Mesenchymal stem cell (in vitro differentiated cells and primary cell): ENCODE data around the gene E2F4.
A peak's percentile ranks its signal among the peaks of the same experiment; 100 is the strongest.

ENCODE experiments used
- DNase-seq: peaks from one replicate; pipeline ENCODE4 v3.0.0-alpha.2; 2013
- H2AFZ ChIP-seq: one replicate; pipeline ENCODE4 v1.6.1; 2013; ENCODE audit warnings: low read depth, mild to moderate bottlenecking, control low read depth, inconsistent platforms, low read length, moderate library complexity
- H2AK5ac ChIP-seq: 2 replicates; pipeline ENCODE4 v1.6.1; 2013; ENCODE audit warnings: low read length, moderate library complexity, mild to moderate bottlenecking, inconsistent platforms; ENCODE audit not compliant: severe bottlenecking
- H2BK120ac ChIP-seq: one replicate; pipeline ENCODE4 v1.6.1; 2013; ENCODE audit warnings: low read depth, mild to moderate bottlenecking, inconsistent platforms, low read length, moderate library complexity
- H2BK12ac ChIP-seq, 2 experiments: one replicate each; pipeline ENCODE4 v1.6.1; 2013; ENCODE audit warnings: inconsistent platforms in 2 of 2, low read length in 2 of 2, mild to moderate bottlenecking in 2 of 2, moderate library complexity in 2 of 2, control low read depth in 1 of 2
- H2BK15ac ChIP-seq: one replicate; pipeline ENCODE4 v1.6.1; 2013; ENCODE audit warnings: mild to moderate bottlenecking, low read depth, inconsistent platforms; ENCODE audit not compliant: poor library complexity, severe bottlenecking
- H2BK5ac ChIP-seq: 2 replicates; pipeline ENCODE4 v1.6.1; 2013; ENCODE audit warnings: low read depth, mild to moderate bottlenecking, low read length, control low read depth, inconsistent platforms; ENCODE audit not compliant: poor library complexity, severe bottlenecking
- H3K14ac ChIP-seq, 2 experiments: one replicate each; pipeline ENCODE4 v1.6.1; 2013; ENCODE audit warnings: inconsistent platforms in 2 of 2, low read length in 2 of 2, control low read depth in 1 of 2, mild to moderate bottlenecking in 1 of 2, moderate library complexity in 1 of 2
- H3K18ac ChIP-seq, 2 experiments: one replicate each; pipeline ENCODE4 v1.6.1; 2013; ENCODE audit warnings: inconsistent platforms in 2 of 2, low read length in 2 of 2, control low read depth in 1 of 2, low read depth in 1 of 2, mild to moderate bottlenecking in 1 of 2
- H3K23ac ChIP-seq, 2 experiments: one replicate each; pipeline ENCODE4 v1.6.1; 2013; ENCODE audit warnings: inconsistent platforms in 2 of 2, low read length in 2 of 2, mild to moderate bottlenecking in 2 of 2, moderate library complexity in 2 of 2, control low read depth in 1 of 2
- H3K27ac ChIP-seq: 2 replicates; pipeline ENCODE4 v1.5.1; 2013; ENCODE audit warnings: mild to moderate bottlenecking, moderate library complexity, low read length, control low read depth, inconsistent platforms; ENCODE audit not compliant: poor library complexity, severe bottlenecking
- H3K27me3 ChIP-seq, 2 experiments: 2 replicates each; pipeline versions ENCODE4 v1.6.1 to v1.7.0; 2013; ENCODE audit warnings: low read length in 2 of 2, mild to moderate bottlenecking in 2 of 2, moderate library complexity in 2 of 2, control low read depth in 1 of 2, inconsistent platforms in 1 of 2; ENCODE audit not compliant: control insufficient read depth in 1 of 2, insufficient read depth in 1 of 2
- H3K36me3 ChIP-seq, 2 experiments: 2 replicates each; pipeline versions ENCODE4 v1.6.1 to v1.7.0; 2013; ENCODE audit warnings: low read length in 2 of 2, control low read depth in 1 of 2, inconsistent platforms in 1 of 2, low read depth in 1 of 2, mild to moderate bottlenecking in 1 of 2; ENCODE audit not compliant: insufficient read depth in 2 of 2, control insufficient read depth in 1 of 2
- H3K4ac ChIP-seq, 2 experiments: one replicate each; pipeline ENCODE4 v1.6.1; 2013; ENCODE audit warnings: inconsistent platforms in 2 of 2, low read length in 2 of 2, mild to moderate bottlenecking in 2 of 2, moderate library complexity in 2 of 2, control low read depth in 1 of 2, low read depth in 1 of 2
- H3K4me1 ChIP-seq: 2 replicates; pipeline ENCODE4 v1.6.1; 2013; ENCODE audit warnings: low read depth, low read length, control low read depth; ENCODE audit not compliant: control insufficient read depth, insufficient read depth
- H3K4me2 ChIP-seq: 2 replicates; pipeline ENCODE4 v1.6.1; 2013; ENCODE audit warnings: low read length, mild to moderate bottlenecking, inconsistent platforms; ENCODE audit not compliant: poor library complexity, severe bottlenecking
- H3K4me3 ChIP-seq, 2 experiments: 2 replicates each; pipeline versions ENCODE4 v1.5.1 to v1.7.0; 2013; ENCODE audit warnings: low read length in 2 of 2, mild to moderate bottlenecking in 2 of 2, control low read depth in 1 of 2, low read depth in 1 of 2; ENCODE audit not compliant: insufficient read depth in 1 of 2
- H3K79me1 ChIP-seq: replicated peaks from 2 replicates; pipeline ENCODE4 v1.6.1; 2013; ENCODE audit warnings: mild to moderate bottlenecking, control low read depth, low read length, inconsistent platforms; ENCODE audit not compliant: poor library complexity, severe bottlenecking
- H3K9ac ChIP-seq: 2 replicates; pipeline ENCODE4 v1.7.0; 2013; ENCODE audit warnings: mild to moderate bottlenecking, low read length, moderate library complexity
- H3K9me3 ChIP-seq: 2 replicates; pipeline ENCODE4 v1.7.0; 2013; ENCODE audit warnings: mild to moderate bottlenecking, low read length; ENCODE audit not compliant: control insufficient read depth
- H4K8ac ChIP-seq: one replicate; pipeline ENCODE4 v1.6.1; 2013; ENCODE audit warnings: inconsistent platforms, mild to moderate bottlenecking, low read length, moderate library complexity
- H4K91ac ChIP-seq: one replicate; pipeline ENCODE4 v1.6.1; 2013; ENCODE audit warnings: mild to moderate bottlenecking, low read length, inconsistent platforms
- WGBS: methylation state at CpG from one replicate; pipeline ENCODE4 v1.1.7; 2013; ENCODE audit warnings: mixed read lengths; 5-methylcytosine and 5-hydroxymethylcytosine counted together
- small RNA-seq: library from polyadenylated mRNA; stranded (forward); fragments of <200 nt; extraction: miRNeasy Mini kit (QIAGEN cat#:217004); gene quantifications from one replicate; pipeline ENCODE3, GENCODE V24; 2013; ENCODE audit warnings: low read depth

The E2F4 gene

GRCh38 chr16:67247192-67248072 is 55.5 kb downstream of the E2F4 start, which contains the start of gene FHOD1:
TSS of gene FHOD1 (minus strand) at chr16:67247481. CDS start at chr16:67247410, 71 bp downstream.
- Histone ChIP-seq H2AFZ (peak within 1 kb of the TSS; percentile 84), H2BK15ac (peak within 1 kb of the TSS; percentile 94), H3K9ac (peak within 1 kb of the TSS; percentile 91), H4K91ac (peak within 1 kb of the TSS; percentile 92), H4K8ac (peak within 1 kb of the TSS; percentile 92), H2AK5ac (peak within 1 kb of the TSS; percentile 16), H3K18ac (peak within 1 kb of the TSS; percentile 92 to 94), H2BK120ac (peak within 1 kb of the TSS; percentile 96), H3K4ac (peak within 1 kb of the TSS; percentile 84 to 91), H2BK5ac (peak within 1 kb of the TSS; percentile 20), H3K4me1 (peaks cover 48% of the 10 kb centered on the region), H3K79me1 (peaks cover 4% of the 10 kb centered on the region), H3K23ac (peak within 1 kb of the TSS in 1 of 2 experiments; percentile 67), H3K4me3 (peak within 1 kb of the TSS; percentile 84 to 94), H3K9me3 (no peaks in the 10 kb centered on the region), H3K36me3 (peaks cover 2 to 5% of the 10 kb centered on the region in 2 experiments), H2BK12ac (peak within 1 kb of the TSS; percentile 59 to 84), H3K27ac (peak within 1 kb of the TSS; percentile 94), H3K14ac (peak within 1 kb of the TSS in 1 of 2 experiments; percentile 73), H3K27me3 (peaks cover 0 to 9% of the 10 kb centered on the region in 2 experiments), H3K4me2 (peak within 1 kb of the TSS; percentile 96)
- WGBS: under 1% methylated on average over 58 of the region's 60 CpGs
- peak; percentile 96 for DNase-seq

GRCh38 chr16:67248073-67248400 is 56.1 kb downstream of the E2F4 start:
- H3K4me3 ChIP-seq: peak overlapping the region; percentile 69 to 87
- H3K79me1 ChIP-seq: peaks cover 4% of the 10 kb centered on the region
- peaks cover 8 to 9% of the 10 kb centered on the region in 2 experiments for H3K36me3 ChIP-seq
- H3K4ac ChIP-seq: peak overlapping the region; percentile 9 to 29
- H3K9me3 ChIP-seq: no peaks in the 10 kb centered on the region
- no peak overlapping the region for H2BK5ac ChIP-seq
- DNase-seq: peak; percentile 35
- H2AK5ac ChIP-seq: no peak overlapping the region
- H4K8ac ChIP-seq: peak overlapping the region; percentile 92
- peak overlapping the region; percentile 88 to 94 for H3K18ac ChIP-seq
- WGBS: 18% methylated on average over 7 of the region's 7 CpGs
- no peak overlapping the region for H3K27ac ChIP-seq
- H2BK120ac ChIP-seq: peak overlapping the region; percentile 95
- peak overlapping the region in 1 of 2 experiments; percentile 69 for H3K14ac ChIP-seq
- H4K91ac ChIP-seq: no peak overlapping the region
- peaks cover 0 to 9% of the 10 kb centered on the region in 2 experiments for H3K27me3 ChIP-seq
- H3K4me2 ChIP-seq: peak overlapping the region; percentile 96
- peaks cover 48% of the 10 kb centered on the region for H3K4me1 ChIP-seq
- peak overlapping the region; percentile 94 for H2BK15ac ChIP-seq
- peak overlapping the region in 1 of 2 experiments; percentile 81 for H2BK12ac ChIP-seq
- H3K23ac ChIP-seq: peak overlapping the region in 1 of 2 experiments; percentile 67
- H2AFZ ChIP-seq: peak overlapping the region; percentile 84
- H3K9ac ChIP-seq: peak overlapping the region; percentile 86

Small RNA genes within 50 kb of the gene (small RNA-seq; reads per million reads assigned to genes)
- 92.3 reads per million, percentile 92 among the genes with 10 or more reads in this experiment for gene MIR328
